ENCODE data around the gene TMEM259. TPM values are rescaled to one million over a fixed set of nuclear protein-coding genes. Genes with fewer than 3 reads are reported as not detected.

TMEM259 gene
- total and polyA plus RNA-seq, 2 of the 8 experiments (the other 6 are each of a cell fraction or from before 2014, with no cell fraction given) = 140 to 243 TPM

- WGBS, 2 experiments (ENCODE audit: extremely low coverage in 1 of 2, insufficient coverage in 1 of 2, insufficient read length in 1 of 2, insufficient replicate concordance in 2 of 2, low coverage in 1 of 2, low lambda C conversion rate in 2 of 2, missing lambda C conversion rate in 1 of 2) = 24% methylated on average over 14 of the region's 43 CpGs; no CpG with 5 or more reads in 1 of the 2 experiments
- TF ChIP-seq SIN3A (conservative IDR thresholded peaks at IDR 0.05 in 1 of 2, IDR thresholded peaks at IDR 0.05 in 1 of 2; ENCODE audit: low read depth in 1 of 2, low read length in 2 of 2) (0 out of 4 replicates have a peak, but pooled peaks of 1 of the 2 experiments have one; percentile 28), MAX (IDR thresholded peaks at IDR 0.05) (0 out of 2 replicates have a peak, but pooled peaks have one; percentile 23), YY1 (IDR thresholded peaks at IDR 0.05; ENCODE audit: low read depth, low read length) (0 out of 2 replicates have a peak, but pooled peaks have one; percentile 24), CEBPB (IDR thresholded peaks at IDR 0.05; ENCODE audit: low read depth, low read length) (no peak), CTBP2 (IDR thresholded peaks at IDR 0.05; ENCODE audit: borderline replicate concordance, insufficient read depth, insufficient read length, low read length) (no peak), CREB1 (IDR thresholded peaks at IDR 0.05) (peak; percentile 42; the same call in 1 of the 2 replicates), CTCF (IDR thresholded peaks at IDR 0.05; ENCODE audit: control extremely low read depth in 1 of 3, insufficient read depth in 1 of 3, low read depth in 1 of 3, low read length in 3 of 3) (peak; percentile 78 to 87 (median 86)), HDAC2 (IDR thresholded peaks at IDR 0.05; ENCODE audit: borderline replicate concordance in 1 of 2, low read depth in 2 of 2, low read length in 2 of 2) (peak in 1 of 2 experiments; percentile 23; a peak in 2 of 4 replicates), HDAC6 (IDR thresholded peaks at IDR 0.05; ENCODE audit: low read depth, low read length) (no peak)
Measured at GRCh38 chr19:1000095-1000494, 20.8 kb downstream of the TMEM259 start, which contains the start of gene GRIN3B. Gene GRIN3B, plus strand, starts transcription at chr19:1000419. Its CDS starts 19 bp downstream, at chr19:1000438.

More at GRCh38 chr19:1000095-1000494, 20.8 kb downstream of the TMEM259 start, which contains the start of gene GRIN3B:
- Histone ChIP-seq H3K4me2 (ENCODE audit: insufficient read depth in 1 of 2, low read depth in 2 of 2, low read length in 2 of 2) (peak within 1 kb of the TSS; percentile 53 to 72; a peak in 3 of 4 replicates), H4K20me1 (replicated peaks in 1 of 2; ENCODE audit: control insufficient read depth in 1 of 2, insufficient read depth in 2 of 2, low read length in 2 of 2) (peaks cover 0 to 6% of the 10 kb centered on the region in 2 experiments), H3K9ac (replicated peaks in 1 of 4; ENCODE audit: extremely low read depth in 1 of 4, low read depth in 3 of 4, low read length in 3 of 4) (no peak within 1 kb of the TSS; a peak in 1 of 7 replicates), H2AK5ac (ENCODE audit: low read depth, low read length) (no peak within 1 kb of the TSS), H3K4me1 (replicated peaks in 1 of 4; ENCODE audit: control insufficient read depth in 3 of 4, insufficient read depth in 4 of 4, low read length in 3 of 4) (peaks cover 0 to 10% (median 6%) of the 10 kb centered on the region in 4 experiments; a peak in 3 of 7 replicates), H3K36me3 (ENCODE audit: control insufficient read depth in 2 of 4, insufficient read depth in 4 of 4, low read length in 3 of 4) (no peaks in the 10 kb centered on the region), H3K4me3 (ENCODE audit: extremely low read depth in 1 of 4, insufficient read depth in 2 of 4, low read depth in 3 of 4, low read length in 4 of 4) (peak within 1 kb of the TSS; percentile 9 to 67 (median 30); a peak in 5 of 8 replicates), H3K79me2 (ENCODE audit: control insufficient read depth in 1 of 2, insufficient read depth in 2 of 2, low read length in 2 of 2) (no peaks in the 10 kb centered on the region), H3K27ac (ENCODE audit: low read depth, low read length) (no peak within 1 kb of the TSS), H3K18ac (ENCODE audit: extremely low read depth, low read length) (no peak within 1 kb of the TSS), H3K56ac (replicated peaks; ENCODE audit: insufficient read length, low read depth, low read length) (no peak within 1 kb of the TSS), H4K91ac (replicated peaks; ENCODE audit: insufficient read length, low read length) (no peak within 1 kb of the TSS), H3K9me3 (ENCODE audit: insufficient read depth in 2 of 2, low read depth in 1 of 2, low read length in 1 of 2) (no peaks in the 10 kb centered on the region), H2BK12ac (ENCODE audit: low read depth, low read length) (no peak within 1 kb of the TSS), H3K4ac (replicated peaks; ENCODE audit: insufficient read length, low read depth, low read length) (no peak within 1 kb of the TSS), H4K8ac (ENCODE audit: extremely low read depth, insufficient read depth, low read length) (peak within 1 kb of the TSS; percentile 85), H2AFZ (ENCODE audit: low read length) (no peak within 1 kb of the TSS; the same call in 1 of the 2 replicates), H3K27me3 (replicated peaks in 1 of 4; ENCODE audit: control insufficient read depth in 3 of 4, extremely low read depth in 1 of 4, insufficient read depth in 3 of 4, low read length in 3 of 4) (peaks cover 6 to 33% (median 19%) of the 10 kb centered on the region in 4 experiments), H3K23ac (ENCODE audit: insufficient read length) (no peak within 1 kb of the TSS), H2BK20ac (ENCODE audit: low read length) (no peak within 1 kb of the TSS), H3K23me2 (ENCODE audit: low read depth, low read length) (peaks cover 4% of the 10 kb centered on the region; the same call in 1 of the 2 replicates), H3K79me1 (ENCODE audit: low read depth, low read length) (no peaks in the 10 kb centered on the region), H2BK15ac (ENCODE audit: low read length) (no peak within 1 kb of the TSS), H2BK5ac (ENCODE audit: low read depth, low read length) (no peak within 1 kb of the TSS), H3K14ac (ENCODE audit: insufficient read length) (no peak within 1 kb of the TSS), H2BK120ac (replicated peaks; ENCODE audit: low read depth, low read length) (no peak within 1 kb of the TSS), H4K5ac (ENCODE audit: insufficient read length, low read depth, low read length) (no peak within 1 kb of the TSS)
- ChIA-PET CTCF (ENCODE audit: partially characterized antibody) (interaction anchor here (1.3 to 2.3 kb wide), 2 partner anchors 67 to 77 kb away, joined by 3 to 13 read pairs; partner anchors contain the start of gene ARHGAP45), POLR2A (ENCODE audit: partially characterized antibody) (interaction anchor here (1.1 kb wide), 1 partner anchor 39 kb away, joined by 3 read pairs; no protein-coding TSS in a partner anchor)
- peak in 1 of 2 experiments; percentile 89 for DNase-seq (ENCODE audit: low read depth in 1 of 2, low spot score in 2 of 2)
- FAIRE-seq = no peak

Measured in H1 (cell line).